NCI-H187 treated with DMSO at 0.1 percent for 48 hours (cell line): ENCODE results near the gene MME.
"Not testable (repeated sequence)": the region's sequence is repeated elsewhere in the genome, so short reads cannot be mapped to it uniquely, and the experiment has no call there.

Experiments
- DNase-seq: peaks from one replicate; lab custom pipeline; 2025; lab: John Stamatoyannopoulos, UW

MME gene

GRCh38 chr3:155084567-155084966, 4.4 kb downstream of the MME start:
- DNase-seq: no peak

- DNase-seq: no peak
Measured at GRCh38 chr3:155086051-155086450, 5.9 kb downstream of the MME start.

- DNase-seq: no peak
Measured at GRCh38 chr3:155088706-155089345, 8.7 kb downstream of the MME start.

GRCh38 chr3:155089495-155089894, 9.4 kb downstream of the MME start:
- no peak for DNase-seq

- no peak for DNase-seq
Measured at GRCh38 chr3:155093261-155093660, 13.1 kb downstream of the MME start.

GRCh38 chr3:155096303-155097008, 16.3 kb downstream of the MME start:
- DNase-seq: no peak

- no peak for DNase-seq
Measured at GRCh38 chr3:155097009-155097349, 16.9 kb downstream of the MME start.

GRCh38 chr3:155101398-155101797, 21.3 kb downstream of the MME start:
- DNase-seq: no peak

- DNase-seq: no peak
Measured at GRCh38 chr3:155102329-155102728, 22.2 kb downstream of the MME start.

GRCh38 chr3:155103686-155104085, 23.6 kb downstream of the MME start:
- no peak for DNase-seq

GRCh38 chr3:155106119-155106518, 26.0 kb downstream of the MME start:
- no peak for DNase-seq

- no peak for DNase-seq
Measured at GRCh38 chr3:155110022-155110421, 29.9 kb downstream of the MME start.

GRCh38 chr3:155110996-155111901, 31.1 kb downstream of the MME start:
- no peak for DNase-seq

- no peak for DNase-seq
Measured at GRCh38 chr3:155111971-155112370, 31.9 kb downstream of the MME start.

- DNase-seq: no peak
Measured at GRCh38 chr3:155112661-155113389, 32.7 kb downstream of the MME start.

- DNase-seq: not testable (repeated sequence)
Measured at GRCh38 chr3:155124745-155125144, 44.6 kb downstream of the MME start.

GRCh38 chr3:155129396-155129795, 49.3 kb downstream of the MME start:
- no peak for DNase-seq

GRCh38 chr3:155130001-155130400, 49.9 kb downstream of the MME start:
- DNase-seq: no peak

GRCh38 chr3:155131104-155131503, 51.0 kb downstream of the MME start:
- DNase-seq: no peak

GRCh38 chr3:155134311-155134710, 54.2 kb downstream of the MME start:
- DNase-seq: not testable (repeated sequence)

- no peak for DNase-seq
Measured at GRCh38 chr3:155135003-155135402, 54.9 kb downstream of the MME start.

- DNase-seq: no peak
Measured at GRCh38 chr3:155138677-155139076, 58.6 kb downstream of the MME start.
